Gastroesophageal sphincter (tissue), 4 donors: Measurements from ENCODE around the gene EDAR. TPM values are rescaled to one million over a fixed set of nuclear protein-coding genes. Genes with fewer than 3 reads are reported as not detected.

Experiments
- ATAC-seq: fragments of 150-250 bp; one replicate; pipeline ENCODE4 v1.9.1; 2016; ENCODE audit warnings: mild to moderate bottlenecking, moderate library complexity
- H3K27ac ChIP-seq, 4 donors: fragments of 200-600 bp; sonication (generic) in 3 of 4; 1 replicate in 3 of 4; 2 replicates in 1 of 4; pipeline ENCODE4 v1.5.1; 2016 to 2019
- H3K27me3 ChIP-seq: fragments of 200-600 bp; sonication (generic); one replicate; pipeline ENCODE4 v1.5.1; 2019
- H3K36me3 ChIP-seq, 2 donors: fragments of 200-600 bp; sonication (generic); one replicate each; pipeline ENCODE4 v1.5.1; 2019; ENCODE audit warnings: control low read depth in 1 of 2
- H3K4me1 ChIP-seq, 3 donors: fragments of 200-600 bp; sonication (generic); 1 replicate in 2 of 3; 2 replicates in 1 of 3; pipeline ENCODE4 v1.5.1; 2016 to 2019; ENCODE audit warnings: control low read depth in 2 of 3
- H3K4me3 ChIP-seq, 2 donors: fragments of 200-600 bp; sonication (generic); one replicate each; pipeline ENCODE4 v1.5.1; 2019; ENCODE audit warnings: mild to moderate bottlenecking in 1 of 2, moderate library complexity in 1 of 2
- H3K9me3 ChIP-seq, 3 donors: fragments of 200-600 bp; sonication (generic); one replicate each; pipeline ENCODE4 v1.5.1; 2017 to 2019; ENCODE audit warnings: control low read depth in 2 of 3
- EP300 ChIP-seq: sonication (generic); formaldehyde crosslinking; IDR thresholded peaks from one replicate; pipeline ENCODE4 v1.6.1; 2017; ENCODE audit warnings: antibody characterized with exemption, mild to moderate bottlenecking
- POLR2A ChIP-seq, 2 donors: fragments of 450-650 bp; IDR thresholded peaks; one replicate each; pipeline ENCODE4 v1.6.1; 2017; ENCODE audit warnings: antibody characterized with exemption in 2 of 2, mild to moderate bottlenecking in 2 of 2, moderate library complexity in 1 of 2
- POLR2AphosphoS5 ChIP-seq: sonication (generic); formaldehyde crosslinking; IDR thresholded peaks from one replicate; pipeline ENCODE4 v1.6.1; 2017; ENCODE audit warnings: antibody characterized with exemption
- WGBS, 2 donors: methylation state at CpG; one replicate each; pipeline ENCODE4 v1.1.5; 2018; ENCODE audit warnings: low coverage in 1 of 2; 5-methylcytosine and 5-hydroxymethylcytosine counted together
- total RNA-seq, 4 donors: library from RNA; depleted of rRNA; stranded (reverse); fragments of >200 nt; gene quantifications; one replicate each; pipeline ENCODE4 v1.1.0, GENCODE V29; 2016
- TF ChIP-seq, protein P1 (sequence below), 4 experiments: fragments of 200-600 bp in 2 of 4; fragments of 450-650 bp in 2 of 4; sonication (generic) in 1 of 4; IDR thresholded peaks; one replicate each; pipeline ENCODE4 v1.5.1; 2017 to 2019; ENCODE audit warnings: antibody characterized with exemption in 4 of 4, mild to moderate bottlenecking in 2 of 4, moderate library complexity in 2 of 4

EDAR gene
- total RNA-seq, 4 donors from 2014 or later: 0.92 TPM; not detected in 3

DNA sequence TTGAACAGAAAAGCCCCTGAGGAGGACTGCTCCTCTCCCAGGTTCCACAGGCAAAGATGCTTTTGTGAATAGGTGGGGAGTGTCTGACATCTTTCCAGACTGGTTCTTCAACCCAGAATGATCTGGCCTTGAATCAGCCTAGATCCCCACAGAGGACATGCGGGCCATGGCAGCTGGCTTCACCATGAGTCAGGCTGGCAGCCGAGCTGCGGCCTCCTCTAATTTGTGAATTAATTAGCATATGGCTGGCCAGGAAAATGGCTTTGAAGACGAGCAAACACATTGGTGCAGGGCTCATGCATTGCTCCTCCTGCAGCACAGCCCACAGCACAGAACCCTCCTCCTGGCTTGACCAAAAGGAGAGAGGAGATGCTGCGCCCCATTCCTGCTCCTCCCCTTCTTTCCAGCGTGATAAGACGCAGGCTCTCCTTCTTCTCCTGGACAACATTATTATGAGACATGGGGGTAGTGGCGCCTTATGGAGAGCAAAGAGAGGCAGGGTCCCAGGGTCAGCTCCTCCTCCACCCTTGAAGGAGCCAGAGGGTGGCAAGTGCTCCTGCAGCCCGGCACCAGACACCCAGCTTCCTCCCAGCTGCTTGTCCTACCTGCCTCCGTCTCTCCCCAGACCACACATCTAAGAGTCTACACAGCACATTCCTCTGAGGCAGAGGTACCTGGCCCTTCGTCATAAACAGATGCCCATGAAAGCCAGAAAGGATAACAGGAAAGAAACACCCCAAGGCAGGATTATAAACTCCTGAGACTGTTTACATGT is 66.7 kb downstream of the EDAR start:
- ATAC-seq: no peak
- Histone ChIP-seq H3K4me1 (peaks cover 0 to 35% (median 5%) of the 10 kb centered on the region in 3 donors), H3K27ac (no peak overlapping the region), H3K36me3 (no peaks in the 10 kb centered on the region), H3K27me3 (no peaks in the 10 kb centered on the region), H3K4me3 (no peak overlapping the region), H3K9me3 (no peaks in the 10 kb centered on the region)
- TF ChIP-seq POLR2A (IDR thresholded peaks at IDR 0.05) (no peak), POLR2AphosphoS5 (no peak), EP300 (no peak)
- TF ChIP-seq, protein P1, sequence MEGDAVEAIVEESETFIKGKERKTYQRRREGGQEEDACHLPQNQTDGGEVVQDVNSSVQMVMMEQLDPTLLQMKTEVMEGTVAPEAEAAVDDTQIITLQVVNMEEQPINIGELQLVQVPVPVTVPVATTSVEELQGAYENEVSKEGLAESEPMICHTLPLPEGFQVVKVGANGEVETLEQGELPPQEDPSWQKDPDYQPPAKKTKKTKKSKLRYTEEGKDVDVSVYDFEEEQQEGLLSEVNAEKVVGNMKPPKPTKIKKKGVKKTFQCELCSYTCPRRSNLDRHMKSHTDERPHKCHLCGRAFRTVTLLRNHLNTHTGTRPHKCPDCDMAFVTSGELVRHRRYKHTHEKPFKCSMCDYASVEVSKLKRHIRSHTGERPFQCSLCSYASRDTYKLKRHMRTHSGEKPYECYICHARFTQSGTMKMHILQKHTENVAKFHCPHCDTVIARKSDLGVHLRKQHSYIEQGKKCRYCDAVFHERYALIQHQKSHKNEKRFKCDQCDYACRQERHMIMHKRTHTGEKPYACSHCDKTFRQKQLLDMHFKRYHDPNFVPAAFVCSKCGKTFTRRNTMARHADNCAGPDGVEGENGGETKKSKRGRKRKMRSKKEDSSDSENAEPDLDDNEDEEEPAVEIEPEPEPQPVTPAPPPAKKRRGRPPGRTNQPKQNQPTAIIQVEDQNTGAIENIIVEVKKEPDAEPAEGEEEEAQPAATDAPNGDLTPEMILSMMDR (IDR thresholded peaks at IDR 0.05): no peak
- WGBS, 2 donors: 29 to 59% methylated on average over 1 to 5 of the region's 11 CpGs

GRCh38 chr2:108921096-108922030 is 67.7 kb downstream of the EDAR start:
- H3K4me1 ChIP-seq: peaks cover 0 to 44% (median 5%) of the 10 kb centered on the region in 3 donors
- no peak for ATAC-seq
- 90 to 100% methylated on average over 2 to 3 of the region's 16 CpGs for WGBS, 2 donors
- no peak overlapping the region for H3K4me3 ChIP-seq
- no peaks in the 10 kb centered on the region for H3K36me3 ChIP-seq
- H3K9me3 ChIP-seq: no peaks in the 10 kb centered on the region
- no peaks in the 10 kb centered on the region for H3K27me3 ChIP-seq
- H3K27ac ChIP-seq: no peak overlapping the region
- TF ChIP-seq POLR2A (IDR thresholded peaks at IDR 0.05) (no peak), POLR2AphosphoS5 (no peak), EP300 (no peak)
- TF ChIP-seq, protein P1 (IDR thresholded peaks at IDR 0.05): no peak

DNA sequence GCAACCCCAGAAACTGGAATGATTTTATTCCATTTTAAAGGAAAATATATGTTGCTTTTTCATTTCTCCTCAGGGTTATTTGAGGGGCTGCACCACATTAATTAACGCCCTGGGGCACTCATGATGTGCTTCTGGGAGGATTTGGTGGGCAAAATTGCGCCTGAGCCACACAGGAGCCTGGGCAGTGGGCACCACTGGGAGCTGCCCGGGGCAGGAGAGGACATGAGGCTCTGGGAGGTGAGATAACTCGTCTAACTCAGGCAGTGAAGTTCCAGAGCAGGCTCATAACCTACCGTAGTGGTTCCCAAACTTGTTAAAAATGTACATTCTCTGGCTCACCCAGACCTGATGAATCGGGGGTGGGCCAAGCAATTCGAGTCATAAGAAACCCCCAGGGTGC is 68.3 kb downstream of the EDAR start:
- H3K4me3 ChIP-seq: no peak overlapping the region
- no peaks in the 10 kb centered on the region for H3K36me3 ChIP-seq
- 74 to 80% methylated on average over 1 to 2 of the region's 7 CpGs for WGBS, 2 donors
- TF ChIP-seq POLR2AphosphoS5 (no peak), POLR2A (IDR thresholded peaks at IDR 0.05) (no peak), EP300 (no peak)
- TF ChIP-seq, protein P1 (IDR thresholded peaks at IDR 0.05): no peak
- H3K27me3 ChIP-seq: no peaks in the 10 kb centered on the region
- H3K27ac ChIP-seq: no peak overlapping the region
- ATAC-seq: no peak
- H3K9me3 ChIP-seq: no peaks in the 10 kb centered on the region
- peaks cover 0 to 44% (median 5%) of the 10 kb centered on the region in 3 donors for H3K4me1 ChIP-seq

GRCh38 chr2:108919571-108920373 is 69.2 kb downstream of the EDAR start:
- Histone ChIP-seq H3K27ac (no peak overlapping the region), H3K9me3 (no peaks in the 10 kb centered on the region), H3K27me3 (no peaks in the 10 kb centered on the region), H3K4me1 (peaks cover 0 to 42% (median 5%) of the 10 kb centered on the region in 3 donors), H3K36me3 (no peaks in the 10 kb centered on the region), H3K4me3 (no peak overlapping the region)
- ATAC-seq: no peak
- TF ChIP-seq EP300 (no peak), POLR2AphosphoS5 (no peak), POLR2A (IDR thresholded peaks at IDR 0.05) (no peak)
- TF ChIP-seq, protein P1 (IDR thresholded peaks at IDR 0.05): no peak
- WGBS, 2 donors: 75 to 97% methylated on average over 7 of the region's 19 CpGs
